Effector memory CD8-positive, alpha-beta T cell (primary cell): ENCODE data around the gene SPATA6L.
"Not testable (repeated sequence)": the region's sequence is repeated elsewhere in the genome, so short reads cannot be mapped to it uniquely, and the experiment has no call there.

ENCODE experiments used
- ATAC-seq: fragments of 150-1000 bp; cut with Tn5 transposase; replicated peaks from 2 replicates; pipeline ENCODE4 v1.10.0; 2021; ENCODE audit warnings: mild to moderate bottlenecking, moderate library complexity
- DNase-seq, 3 experiments: peaks; one replicate each; pipeline ENCODE4 v3.0.0; 2021
- H3K27ac Mint-ChIP-seq, 2 donors: one replicate each; pipeline ENCODE4 v1.8.0; 2022; ENCODE audit warnings: mild to moderate bottlenecking in 2 of 2, mixed read lengths in 2 of 2, moderate library complexity in 2 of 2
- H3K27me3 Mint-ChIP-seq, 2 donors: one replicate each; pipeline ENCODE4 v1.8.0; 2022; ENCODE audit warnings: mixed read lengths in 2 of 2
- H3K36me3 Mint-ChIP-seq: one replicate; pipeline ENCODE4 v1.8.0; 2022; ENCODE audit warnings: mild to moderate bottlenecking, moderate library complexity, mixed read lengths; ENCODE audit not compliant: insufficient read depth
- H3K4me1 Mint-ChIP-seq, 2 donors: one replicate each; pipeline ENCODE4 v1.8.0; 2022; ENCODE audit warnings: low read depth in 2 of 2, mixed read lengths in 2 of 2
- H3K4me3 Mint-ChIP-seq, 2 donors: one replicate each; pipeline ENCODE4 v1.8.0; 2022; ENCODE audit warnings: mild to moderate bottlenecking in 2 of 2, mixed read lengths in 2 of 2, moderate library complexity in 2 of 2
- H3K9me3 Mint-ChIP-seq, 2 donors: one replicate each; pipeline ENCODE4 v1.8.0; 2022; ENCODE audit warnings: mixed read lengths in 2 of 2

Gene SPATA6L

GRCh38 chr9:4667681-4668080, 1.4 kb upstream of the SPATA6L start:
- ATAC-seq: no peak
- Mint-ChIP-seq H3K36me3 (peaks cover 7% of the 10 kb centered on the region), H3K4me3 (peak overlapping the region in 1 of 2 donors; percentile 25), H3K9me3 (no peaks in the 10 kb centered on the region), H3K4me1 (peaks cover 30 to 47% of the 10 kb centered on the region in 2 donors), H3K27ac (no peak overlapping the region), H3K27me3 (no peaks in the 10 kb centered on the region)
- DNase-seq: no peak

GRCh38 chr9:4665357-4665756, 923 bp downstream of the SPATA6L start:
- ATAC-seq (no peak), DNase-seq (no peak)
- Mint-ChIP-seq H3K27ac (peak overlapping the region; percentile 69 to 90), H3K27me3 (no peaks in the 10 kb centered on the region), H3K36me3 (peaks cover 17% of the 10 kb centered on the region), H3K4me1 (peaks cover 39 to 61% of the 10 kb centered on the region in 2 donors), H3K4me3 (peak overlapping the region; percentile 71 to 87), H3K9me3 (no peaks in the 10 kb centered on the region)

GRCh38 chr9:4663956-4664355, 2.3 kb downstream of the SPATA6L start:
- H3K36me3 Mint-ChIP-seq: peaks cover 17% of the 10 kb centered on the region

GRCh38 chr9:4662989-4663792, 3.1 kb downstream of the SPATA6L start:
- DNase-seq: peak in 2 of 3 experiments; percentile 5 to 12
- H3K4me1 Mint-ChIP-seq: peaks cover 42 to 64% of the 10 kb centered on the region in 2 donors
- H3K9me3 Mint-ChIP-seq: peaks cover 0 to 2% of the 10 kb centered on the region in 2 donors
- H3K36me3 Mint-ChIP-seq: peaks cover 17% of the 10 kb centered on the region
- no peaks in the 10 kb centered on the region for H3K27me3 Mint-ChIP-seq
- ATAC-seq: peak; percentile 37
- peak overlapping the region; percentile 86 to 94 for H3K4me3 Mint-ChIP-seq
- peak overlapping the region; percentile 95 to 96 for H3K27ac Mint-ChIP-seq

More at GRCh38 chr9:4663956-4664355, 2.3 kb downstream of the SPATA6L start:
- DNase-seq (no peak), ATAC-seq (no peak)
- Mint-ChIP-seq H3K27ac (peak overlapping the region; percentile 69 to 96), H3K4me3 (peak overlapping the region; percentile 86 to 94), H3K9me3 (peaks cover 0 to 2% of the 10 kb centered on the region in 2 donors), H3K4me1 (peaks cover 42 to 64% of the 10 kb centered on the region in 2 donors), H3K27me3 (no peaks in the 10 kb centered on the region)

GRCh38 chr9:4662108-4662988, 3.9 kb downstream of the SPATA6L start, which contains the start of gene PLPP6:
PLPP6 (plus strand) TSS chr9:4662294; CDS start chr9:4662376, 82 bp downstream.
- Mint-ChIP-seq H3K27me3 (no peaks in the 10 kb centered on the region), H3K9me3 (peaks cover 0 to 2% of the 10 kb centered on the region in 2 donors), H3K4me3 (peak within 1 kb of the TSS; percentile 86 to 94), H3K27ac (peak within 1 kb of the TSS; percentile 95 to 96), H3K4me1 (peaks cover 42 to 59% of the 10 kb centered on the region in 2 donors), H3K36me3 (peaks cover 17% of the 10 kb centered on the region)
- peak; percentile 52 to 69 (median 54) for DNase-seq
- ATAC-seq: peak; percentile 66

GRCh38 chr9:4661611-4662010, 4.7 kb downstream of the SPATA6L start:
- ATAC-seq (peak; percentile 23), DNase-seq (no peak)
- peaks cover 42 to 55% of the 10 kb centered on the region in 2 donors for H3K4me1 Mint-ChIP-seq
- H3K27me3 Mint-ChIP-seq: no peaks in the 10 kb centered on the region
- H3K27ac Mint-ChIP-seq: peak overlapping the region; percentile 95 to 96
- H3K4me3 Mint-ChIP-seq: peak overlapping the region; percentile 86 to 94
- H3K36me3 Mint-ChIP-seq: peaks cover 17% of the 10 kb centered on the region
- H3K9me3 Mint-ChIP-seq: peaks cover 0 to 2% of the 10 kb centered on the region in 2 donors

- ATAC-seq (no peak), DNase-seq (no peak)
- peaks cover 41 to 51% of the 10 kb centered on the region in 2 donors for H3K4me1 Mint-ChIP-seq
- H3K4me3 Mint-ChIP-seq: peak overlapping the region; percentile 86 to 94
- H3K9me3 Mint-ChIP-seq: peaks cover 0 to 2% of the 10 kb centered on the region in 2 donors
- peaks cover 17% of the 10 kb centered on the region for H3K36me3 Mint-ChIP-seq
- peak overlapping the region; percentile 95 to 96 for H3K27ac Mint-ChIP-seq
- H3K27me3 Mint-ChIP-seq: no peaks in the 10 kb centered on the region
These were observed 5.1 kb downstream of the SPATA6L start for GRCh38 chr9:4661165-4661564.

GRCh38 chr9:4660665-4661064, 5.6 kb downstream of the SPATA6L start:
- H3K4me3 Mint-ChIP-seq, H3K9me3 Mint-ChIP-seq, H3K27me3 Mint-ChIP-seq, ATAC-seq, H3K27ac Mint-ChIP-seq, DNase-seq: not testable (repeated sequence)
- H3K36me3 Mint-ChIP-seq: peaks cover 17% of the 10 kb centered on the region
- H3K4me1 Mint-ChIP-seq: peaks cover 36 to 46% of the 10 kb centered on the region in 2 donors

- no peak for ATAC-seq
- DNase-seq: no peak
- Mint-ChIP-seq H3K4me3 (no peak overlapping the region), H3K4me1 (peaks cover 22 to 37% of the 10 kb centered on the region in 2 donors), H3K27me3 (no peaks in the 10 kb centered on the region), H3K27ac (no peak overlapping the region), H3K36me3 (peaks cover 13% of the 10 kb centered on the region), H3K9me3 (peaks cover 0 to 2% of the 10 kb centered on the region in 2 donors)
These were observed 8.7 kb downstream of the SPATA6L start for GRCh38 chr9:4657426-4658159.

- no peak overlapping the region for H3K4me3 Mint-ChIP-seq
- no peak for DNase-seq
- peaks cover 18 to 30% of the 10 kb centered on the region in 2 donors for H3K4me1 Mint-ChIP-seq
- H3K9me3 Mint-ChIP-seq: peaks cover 0 to 2% of the 10 kb centered on the region in 2 donors
- H3K27ac Mint-ChIP-seq: no peak overlapping the region
- no peaks in the 10 kb centered on the region for H3K27me3 Mint-ChIP-seq
- no peak for ATAC-seq
- H3K36me3 Mint-ChIP-seq: peaks cover 7% of the 10 kb centered on the region
These were observed 9.7 kb downstream of the SPATA6L start for GRCh38 chr9:4656621-4657020.

GRCh38 chr9:4656196-4656595, 10.1 kb downstream of the SPATA6L start:
- not testable (repeated sequence) for H3K9me3 Mint-ChIP-seq, ATAC-seq, DNase-seq, H3K36me3 Mint-ChIP-seq, H3K27me3 Mint-ChIP-seq, H3K4me3 Mint-ChIP-seq
- H3K27ac Mint-ChIP-seq: peak overlapping the region in 1 of 2 donors; percentile 70
- H3K4me1 Mint-ChIP-seq: peaks cover 15 to 26% of the 10 kb centered on the region in 2 donors

- H3K4me1 Mint-ChIP-seq: peaks cover 10 to 23% of the 10 kb centered on the region in 2 donors
- ATAC-seq (no peak), DNase-seq (no peak)
- peak overlapping the region; percentile 54 to 66 for H3K4me3 Mint-ChIP-seq
- H3K36me3 Mint-ChIP-seq: peaks cover 3% of the 10 kb centered on the region
- peak overlapping the region in 1 of 2 donors; percentile 84 for H3K27ac Mint-ChIP-seq
- H3K9me3 Mint-ChIP-seq: no peaks in the 10 kb centered on the region
- no peaks in the 10 kb centered on the region for H3K27me3 Mint-ChIP-seq
These were observed 11.7 kb downstream of the SPATA6L start for GRCh38 chr9:4654538-4654937.
